Stimulated activated CD4-positive, alpha-beta T cell treated with anti-CD3 and anti-CD28 coated beads, Interleukin-12 subunit alpha, Interleukin-12 subunit beta, amount 100 ng/mL, for 24 hours (primary cell): ENCODE data around the gene SLFNL1.

Experiments
- DNase-seq, 2 experiments: peaks; one replicate each; pipeline ENCODE4 v3.0.0-alpha.2; 2020; ENCODE audit warnings: low read depth in 2 of 2

Gene SLFNL1

GRCh38 chr1:41020109-41020576 is 1.4 kb downstream of the SLFNL1 start:
- no peak for DNase-seq

GRCh38 chr1:41019353-41019745 is 2.2 kb downstream of the SLFNL1 start:
- DNase-seq = no peak

GRCh38 chr1:41018018-41018410 is 3.5 kb downstream of the SLFNL1 start:
- DNase-seq = no peak

GRCh38 chr1:41017141-41018017 is 4.1 kb downstream of the SLFNL1 start:
- no peak for DNase-seq

GRCh38 chr1:41015897-41016470 is 5.5 kb downstream of the SLFNL1 start:
- DNase-seq = no peak

GRCh38 chr1:41015281-41015896 is 6.1 kb downstream of the SLFNL1 start:
- DNase-seq = no peak

GRCh38 chr1:41014871-41015270 is 6.7 kb downstream of the SLFNL1 start:
- DNase-seq = no peak

GRCh38 chr1:41013796-41014195 is 7.7 kb downstream of the SLFNL1 start:
- no peak for DNase-seq

- no peak for DNase-seq
These were observed 8.5 kb downstream of the SLFNL1 start for GRCh38 chr1:41013024-41013423.

GRCh38 chr1:41010345-41010744 is 11.2 kb downstream of the SLFNL1 start:
- no peak for DNase-seq

GRCh38 chr1:41009466-41009865 is 12.1 kb downstream of the SLFNL1 start:
- DNase-seq = no peak

- no peak for DNase-seq
These were observed 14.3 kb downstream of the SLFNL1 start for GRCh38 chr1:41006942-41007865.

- no peak for DNase-seq
These were observed 15.6 kb downstream of the SLFNL1 start for GRCh38 chr1:41005876-41006275.

- peak; percentile 68 to 86 for DNase-seq
These were observed 17.8 kb downstream of the SLFNL1 start for GRCh38 chr1:41003640-41004220.

- no peak for DNase-seq
These were observed 18.3 kb downstream of the SLFNL1 start for GRCh38 chr1:41003127-41003639.

GRCh38 chr1:40998668-40999067 is 22.9 kb downstream of the SLFNL1 start:
- DNase-seq = no peak

GRCh38 chr1:40997096-40997495 is 24.4 kb downstream of the SLFNL1 start:
- no peak for DNase-seq

- no peak for DNase-seq
These were observed 32.5 kb downstream of the SLFNL1 start for GRCh38 chr1:40989066-40989465.

GRCh38 chr1:40988280-40988679 is 33.2 kb downstream of the SLFNL1 start:
- DNase-seq = no peak

- no peak for DNase-seq
These were observed 33.9 kb downstream of the SLFNL1 start for GRCh38 chr1:40987439-40988276.
